Measurements from ENCODE around the gene MYO1A.

The MYO1A gene

DNA sequence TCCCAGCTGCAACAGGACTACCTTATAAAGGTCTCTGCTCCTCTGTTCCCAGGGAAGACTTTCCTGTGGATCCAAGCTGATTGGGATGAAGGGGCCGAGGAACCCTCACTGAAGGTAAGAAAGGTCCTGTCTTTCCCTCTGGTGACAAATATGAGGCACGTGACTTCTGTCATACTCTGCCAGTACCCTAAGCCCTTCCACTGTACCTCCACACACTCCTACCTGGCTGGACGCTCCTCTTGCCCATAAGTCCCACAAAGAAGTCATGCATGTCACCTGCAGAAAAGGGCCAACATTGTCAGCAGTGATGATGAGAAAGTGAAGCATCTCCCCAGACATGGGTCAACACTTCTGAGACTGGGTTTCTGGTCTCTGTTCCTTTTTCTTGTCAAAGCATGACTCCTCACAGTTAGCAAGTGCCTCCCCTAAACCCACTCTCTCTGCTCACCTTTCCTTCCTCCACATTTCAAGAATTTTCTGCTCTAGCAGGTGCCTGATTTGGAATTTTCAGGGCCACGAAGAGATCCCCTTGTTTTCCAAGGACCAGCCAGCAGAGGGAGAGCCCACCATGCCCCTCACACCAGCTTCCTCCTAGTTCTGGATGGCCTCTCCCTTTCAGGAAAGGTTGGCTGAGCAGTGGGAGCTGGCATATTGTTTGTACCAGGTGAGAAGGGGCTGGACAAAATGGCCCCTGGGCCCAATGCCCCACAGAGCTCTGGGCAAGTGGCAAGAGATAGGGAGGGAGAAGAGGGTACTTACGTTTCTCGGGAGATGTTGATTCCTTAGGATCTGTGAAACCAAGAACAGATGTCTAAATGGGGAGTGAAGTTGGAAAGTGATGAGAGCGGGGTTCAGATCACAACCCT lies 37.1 kb downstream of the MYO1A start:
- DNase-seq: no peak

DNA sequence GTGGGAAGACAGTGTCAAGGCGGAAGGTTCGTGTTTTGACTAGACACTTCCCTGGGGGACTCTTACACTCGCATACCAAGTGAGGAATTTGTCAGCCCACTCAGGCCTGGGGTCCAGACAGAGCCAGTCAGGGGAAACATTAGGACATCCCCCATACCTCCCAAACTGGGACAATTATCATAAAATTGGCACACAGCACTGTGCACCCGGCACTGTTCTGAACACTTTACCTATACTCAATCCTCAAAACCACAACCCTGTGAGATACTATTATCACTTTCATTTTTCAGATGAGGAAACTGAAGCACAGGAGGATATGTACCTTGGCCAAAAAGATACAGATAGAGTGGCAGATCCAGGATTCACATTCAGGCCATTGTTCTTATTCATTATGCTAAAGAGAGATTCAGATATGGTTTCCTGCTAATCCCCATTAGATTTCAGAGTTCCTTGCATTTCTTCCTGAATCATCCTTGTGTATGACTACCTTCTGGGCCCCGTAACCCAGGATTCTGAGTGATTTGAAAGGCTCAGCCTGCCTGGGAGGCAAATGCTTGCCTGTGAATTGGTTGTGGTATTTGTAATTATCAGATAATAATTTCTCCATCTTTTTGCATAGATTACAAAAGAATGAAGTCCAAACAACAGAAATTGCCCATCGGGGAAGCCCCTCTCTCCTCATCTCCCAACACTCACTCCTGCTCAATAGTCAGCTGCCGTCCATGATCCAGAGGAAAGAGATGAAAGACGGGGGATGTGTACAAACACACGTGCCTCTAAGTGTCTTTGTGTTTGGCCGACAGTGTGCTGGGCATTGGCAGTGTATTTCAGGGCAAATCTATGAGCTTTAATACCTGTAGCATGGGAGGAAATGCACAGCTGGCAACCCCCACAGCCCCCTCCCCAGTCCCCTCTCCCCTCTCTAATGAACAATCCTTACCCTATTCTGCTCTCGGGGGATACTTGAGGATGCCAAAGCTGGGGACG lies 38.2 kb downstream of the MYO1A start:
- DNase-seq: no peak

DNA sequence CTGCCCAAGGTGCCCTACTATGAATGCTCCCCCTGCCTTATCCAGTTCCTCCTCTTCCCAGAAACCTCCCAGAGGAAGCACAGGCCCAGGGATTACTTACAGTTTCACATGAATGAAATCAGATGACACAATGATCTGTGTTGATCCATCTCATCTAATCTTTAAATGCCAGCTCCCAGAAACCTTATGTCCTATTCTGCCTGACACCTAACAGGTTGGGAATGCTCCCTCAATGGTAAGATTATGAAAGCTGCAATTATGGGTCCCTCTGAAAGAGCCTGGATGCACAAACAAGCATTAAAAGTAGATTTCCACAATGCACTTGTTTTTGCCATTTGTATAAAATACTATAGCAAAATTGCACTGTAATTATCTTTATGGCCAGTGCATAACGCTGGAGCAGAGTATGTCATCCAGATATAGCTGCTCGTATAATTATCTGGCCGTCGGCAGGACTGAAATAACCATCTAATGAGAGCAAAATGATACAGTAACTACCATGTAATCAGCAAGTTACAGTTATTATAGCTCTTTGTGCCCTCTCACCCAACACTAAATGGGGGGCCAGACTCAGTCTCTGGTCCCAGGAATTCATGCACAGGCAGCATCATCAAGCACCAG lies 39.2 kb downstream of the MYO1A start:
- DNase-seq: no peak

GRCh38 chr12:57009949-57010626 lies 39.8 kb downstream of the MYO1A start:
- no peak for DNase-seq

DNA sequence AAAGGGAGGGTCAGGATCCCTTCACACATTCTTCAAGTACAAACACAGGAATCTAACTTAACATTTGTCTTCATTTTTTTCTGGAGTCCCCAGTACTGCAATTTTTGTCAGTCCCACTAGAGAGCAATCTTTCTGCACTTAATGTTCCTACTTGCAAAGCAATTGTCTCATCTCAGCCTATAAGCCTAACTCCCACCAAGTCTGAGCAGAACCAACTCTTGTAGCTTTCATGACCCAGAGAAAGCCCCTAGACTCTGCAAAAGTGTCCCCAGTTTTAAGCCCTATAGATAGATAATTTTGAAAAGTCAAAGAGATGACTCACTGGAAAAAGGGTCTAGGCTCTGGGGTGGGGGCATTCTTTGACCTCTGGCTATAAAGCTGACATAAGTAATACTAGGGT lies 41.8 kb downstream of the MYO1A start:
- DNase-seq: peak; percentile 82

- DNase-seq: no peak
Measured at GRCh38 chr12:57006809-57007475, 43.0 kb downstream of the MYO1A start.

- peak; percentile 62 for DNase-seq
Measured at GRCh38 chr12:57005980-57006808, 43.7 kb downstream of the MYO1A start, which contains the start of gene ZBTB39. TSS of gene ZBTB39 (minus strand) at chr12:57006546. CDS start at chr12:57004917, 1,629 bp downstream.

DNA sequence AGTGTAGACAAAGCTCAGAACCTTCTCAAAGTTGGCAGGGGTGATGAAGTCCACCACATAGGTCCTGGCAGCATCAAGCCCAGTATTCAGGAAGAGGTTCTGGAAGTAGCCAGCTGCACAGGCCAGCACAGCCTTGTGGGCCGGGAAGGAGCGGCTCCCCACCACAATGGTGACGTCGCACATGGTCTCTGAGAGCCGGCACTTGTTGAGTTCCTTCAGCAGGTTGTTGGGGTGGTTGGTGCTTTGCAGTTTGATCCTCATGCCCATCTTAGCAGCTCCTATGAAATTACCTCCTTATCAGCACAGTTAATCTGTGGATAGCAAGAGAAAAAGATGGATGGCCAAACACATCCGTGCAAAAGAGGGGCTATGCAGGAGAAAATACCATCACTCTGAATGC lies 45.3 kb downstream of the MYO1A start:
- DNase-seq: no peak

- DNase-seq: no peak
Measured at GRCh38 chr12:57003395-57003794, 46.5 kb downstream of the MYO1A start.

DNA sequence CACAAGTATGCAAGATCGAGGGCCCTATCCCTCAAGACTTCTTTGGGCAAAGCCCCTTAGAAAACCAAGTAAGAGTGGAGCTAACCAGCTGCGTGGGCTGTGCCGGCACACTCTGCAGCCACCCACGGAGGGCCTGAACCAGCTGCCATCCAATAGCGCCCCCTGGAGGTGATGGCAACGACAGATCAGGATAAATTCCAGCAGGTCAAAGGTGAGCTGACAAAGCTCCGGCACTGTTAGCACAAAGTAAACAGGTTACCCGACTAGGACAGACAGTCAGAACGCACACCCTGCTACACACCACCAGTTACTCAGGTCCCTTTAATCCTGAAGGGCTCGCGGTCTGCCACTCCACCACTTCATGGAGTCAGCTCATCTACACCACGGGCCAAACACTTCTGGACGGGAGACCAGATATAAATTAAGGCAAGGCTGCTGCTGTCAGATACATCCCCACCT lies 48.5 kb downstream of the MYO1A start:
- peak; percentile 6 for DNase-seq

DNA sequence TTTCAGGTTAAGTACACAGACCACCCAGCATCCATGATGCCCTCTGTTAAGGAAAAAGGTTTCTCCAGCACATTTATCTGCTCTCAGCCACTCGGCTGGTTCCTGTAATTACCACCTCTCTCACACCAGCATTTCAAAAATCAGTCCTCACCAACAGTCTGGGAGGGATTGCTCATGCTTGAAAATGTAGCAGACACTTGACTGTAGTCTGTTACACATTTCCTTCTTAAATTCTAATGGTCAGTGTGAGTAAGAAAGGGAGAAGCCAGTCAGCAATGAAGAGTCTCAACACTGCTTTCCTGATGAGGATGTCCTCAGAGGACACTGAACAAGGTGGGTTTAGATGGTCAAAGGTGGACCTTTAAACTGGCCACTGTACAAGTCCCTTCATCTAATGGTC lies 49.5 kb downstream of the MYO1A start:
- DNase-seq: no peak

GRCh38 chr12:56999456-56999855 lies 50.5 kb downstream of the MYO1A start:
- DNase-seq: no peak

DNA sequence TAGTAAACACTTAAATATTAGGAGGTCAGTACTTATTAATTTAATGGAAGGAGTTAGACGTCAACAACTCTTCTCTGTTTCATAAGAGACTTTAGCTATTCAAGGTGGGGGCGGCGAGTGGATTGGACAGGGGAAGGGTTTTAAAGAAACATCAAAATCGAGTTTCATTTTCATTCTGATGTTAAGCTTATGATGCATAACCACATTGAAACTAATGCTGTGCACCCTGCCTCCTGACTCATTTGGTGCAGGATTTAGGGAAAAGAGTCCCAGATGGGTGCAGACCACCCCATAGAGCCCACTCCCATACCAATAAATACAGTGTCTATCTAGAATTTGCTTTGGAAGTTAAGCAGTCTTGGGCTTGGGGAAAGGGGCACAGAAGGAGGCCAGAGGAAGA lies 50.9 kb downstream of the MYO1A start:
- DNase-seq: no peak

- no peak for DNase-seq
Measured at GRCh38 chr12:56998316-56998715, 51.6 kb downstream of the MYO1A start.

- no peak for DNase-seq
Measured at GRCh38 chr12:56996793-56997545, 53.0 kb downstream of the MYO1A start.

- DNase-seq: no peak
Measured at GRCh38 chr12:56995930-56996496, 53.9 kb downstream of the MYO1A start.

DNA sequence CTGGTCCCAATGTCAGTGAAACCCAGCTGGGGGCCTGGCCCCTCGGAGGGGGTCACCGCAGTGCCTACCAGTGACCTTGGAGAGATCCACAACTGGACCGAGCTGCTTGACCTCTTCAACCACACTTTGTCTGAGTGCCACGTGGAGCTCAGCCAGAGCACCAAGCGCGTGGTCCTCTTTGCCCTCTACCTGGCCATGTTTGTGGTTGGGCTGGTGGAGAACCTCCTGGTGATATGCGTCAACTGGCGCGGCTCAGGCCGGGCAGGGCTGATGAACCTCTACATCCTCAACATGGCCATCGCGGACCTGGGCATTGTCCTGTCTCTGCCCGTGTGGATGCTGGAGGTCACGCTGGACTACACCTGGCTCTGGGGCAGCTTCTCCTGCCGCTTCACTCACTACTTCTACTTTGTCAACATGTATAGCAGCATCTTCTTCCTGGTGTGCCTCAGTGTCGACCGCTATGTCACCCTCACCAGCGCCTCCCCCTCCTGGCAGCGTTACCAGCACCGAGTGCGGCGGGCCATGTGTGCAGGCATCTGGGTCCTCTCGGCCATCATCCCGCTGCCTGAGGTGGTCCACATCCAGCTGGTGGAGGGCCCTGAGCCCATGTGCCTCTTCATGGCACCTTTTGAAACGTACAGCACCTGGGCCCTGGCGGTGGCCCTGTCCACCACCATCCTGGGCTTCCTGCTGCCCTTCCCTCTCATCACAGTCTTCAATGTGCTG lies 54.6 kb downstream of the MYO1A start:
- DNase-seq: no peak

- no peak for DNase-seq
Measured at GRCh38 chr12:56994231-56994746, 55.6 kb downstream of the MYO1A start.

DNA sequence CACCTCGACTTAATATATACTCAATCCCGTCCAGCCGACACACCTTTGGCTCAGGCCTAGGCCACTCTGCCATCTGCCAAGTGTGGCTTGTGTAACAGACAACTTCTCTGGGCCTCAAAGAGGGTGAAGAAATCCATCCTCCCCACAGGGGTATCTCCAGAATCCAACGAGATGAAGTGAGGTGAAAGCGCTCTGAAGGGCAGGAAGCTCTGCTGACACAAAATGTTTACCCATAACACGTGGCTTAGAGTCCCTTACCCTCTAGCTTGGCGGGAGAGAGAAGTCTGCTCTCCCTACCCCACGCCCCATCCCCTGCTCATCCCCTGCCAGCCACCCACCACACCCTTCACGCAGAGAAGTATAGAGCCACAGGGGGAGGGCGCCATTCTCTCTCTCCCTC lies 56.6 kb downstream of the MYO1A start:
- no peak for DNase-seq
